HepG2 (cell line): ENCODE data around the gene GUK1. TPM values are rescaled to one million over a fixed set of nuclear protein-coding genes. Genes with fewer than 3 reads are reported as not detected.

ENCODE experiments used
- ADNP ChIP-seq: sonication (generic); formaldehyde crosslinking; IDR thresholded peaks from 2 replicates; pipeline ENCODE4 v1.4.0; 2020; ENCODE audit warnings: missing genetic modification reagents
- ARID4A ChIP-seq: sonication (generic); formaldehyde crosslinking; IDR thresholded peaks from 2 replicates; pipeline ENCODE4 v1.5.0; 2020; ENCODE audit warnings: mild to moderate bottlenecking, missing genetic modification reagents, borderline replicate concordance
- CREB1 ChIP-seq, 2 experiments: fragments of 450-650 bp in 1 of 2; IDR thresholded peaks; 2 replicates each; pipeline ENCODE4 v1.6.1; 2016 to 2017; ENCODE audit warnings: control low read depth in 1 of 2, mild to moderate bottlenecking in 1 of 2, missing compliant biosample characterization in 1 of 2, missing genetic modification characterization in 1 of 2
- CREB3 ChIP-seq: sonication (generic); formaldehyde crosslinking; IDR thresholded peaks from 2 replicates; pipeline ENCODE4 v1.5.0; 2020; ENCODE audit warnings: missing genetic modification reagents
- FLYWCH1 ChIP-seq: sonication (generic); formaldehyde crosslinking; IDR thresholded peaks from 2 replicates; pipeline ENCODE4 v1.8.1; 2023; ENCODE audit warnings: mild to moderate bottlenecking, missing genetic modification reagents
- GABPB1 ChIP-seq: IDR thresholded peaks from 2 replicates; pipeline ENCODE4 v1.6.1; 2016; ENCODE audit warnings: mild to moderate bottlenecking, missing genetic modification reagents, moderate library complexity, missing compliant biosample characterization
- MAFK ChIP-seq, 2 experiments: IDR thresholded peaks in 1 of 2; conservative IDR thresholded peaks in 1 of 2; 2 replicates each; pipeline ENCODE4 v1.6.1; 2011; ENCODE audit warnings: improper control_type of control experiment in 2 of 2, low read length in 2 of 2
- RBM22 ChIP-seq: fragments of 200-400 bp; formaldehyde crosslinking; optimal IDR thresholded peaks from 2 replicates; pipeline ENCODE3; 2017; ENCODE audit warnings: mild to moderate bottlenecking, low read length, moderate library complexity
- SKI ChIP-seq: fragments of 450-650 bp; IDR thresholded peaks from one replicate; pipeline ENCODE4 v1.6.1; 2018; ENCODE audit warnings: mild to moderate bottlenecking; ENCODE audit not compliant: partially characterized antibody
- SKIL ChIP-seq: sonication (generic); formaldehyde crosslinking; IDR thresholded peaks from 2 replicates; pipeline ENCODE4 v1.8.0; 2022; ENCODE audit warnings: missing genetic modification reagents, mild to moderate bottlenecking, moderate library complexity, borderline replicate concordance
- SPEN ChIP-seq: sonication (generic); formaldehyde crosslinking; IDR thresholded peaks from 2 replicates; pipeline ENCODE4 v1.5.1; 2020; ENCODE audit warnings: low read depth, mild to moderate bottlenecking, missing genetic modification reagents
- ZBTB37 ChIP-seq: sonication (generic); formaldehyde crosslinking; IDR thresholded peaks from 2 replicates; pipeline ENCODE4 v1.4.0; 2020; ENCODE audit warnings: mild to moderate bottlenecking, missing genetic modification reagents
- ZMYM2 ChIP-seq: sonication (generic); formaldehyde crosslinking; IDR thresholded peaks from 2 replicates; pipeline ENCODE4 v1.8.0; 2022; ENCODE audit warnings: mild to moderate bottlenecking, missing genetic modification reagents
- ZNF232 ChIP-seq: sonication (generic); formaldehyde crosslinking; IDR thresholded peaks from 2 replicates; pipeline ENCODE4 v1.4.0; 2020; ENCODE audit warnings: missing genetic modification reagents, borderline replicate concordance
- ZNF24 ChIP-seq: fragments of 450-650 bp; IDR thresholded peaks from 2 replicates; pipeline ENCODE4 v1.6.1; 2017; ENCODE audit warnings: antibody characterized with exemption, mild to moderate bottlenecking
- ZNF3 ChIP-seq: IDR thresholded peaks from 2 replicates; pipeline ENCODE4 v1.7.0; 2017; ENCODE audit warnings: inconsistent platforms
- ZNF460 ChIP-seq: sonication (generic); formaldehyde crosslinking; IDR thresholded peaks from 2 replicates; pipeline ENCODE4 v1.5.1; 2020; ENCODE audit warnings: missing genetic modification reagents, mild to moderate bottlenecking, borderline replicate concordance
- ZNF615 ChIP-seq: sonication (generic); formaldehyde crosslinking; IDR thresholded peaks from 2 replicates; pipeline ENCODE4 v1.5.0; 2020; ENCODE audit warnings: mild to moderate bottlenecking, missing genetic modification reagents, borderline replicate concordance
- ZNF766 ChIP-seq: sonication (generic); formaldehyde crosslinking; IDR thresholded peaks from 2 replicates; pipeline ENCODE4 v1.5.0; 2020; ENCODE audit warnings: missing genetic modification reagents, borderline replicate concordance
- ZSCAN20 ChIP-seq: sonication (generic); formaldehyde crosslinking; IDR thresholded peaks from 2 replicates; pipeline ENCODE4 v1.4.0; 2020; ENCODE audit warnings: missing genetic modification reagents, mild to moderate bottlenecking, borderline replicate concordance
- ZSCAN9 ChIP-seq: IDR thresholded peaks from 2 replicates; pipeline ENCODE4 v1.6.1; 2016; ENCODE audit warnings: borderline replicate concordance
- polyA plus RNA-seq, 8 experiments: library from polyadenylated mRNA; depleted of rRNA in 3 of 8; stranded (reverse) in 7 of 8; unstranded in 1 of 8; fragments of >200 nt; fragmentation: Illumina TruSeq in 4 of 8; extraction: Trizol in 4 of 8; gene quantifications; 2 replicates each; pipeline versions ENCODE4 v1.2.1 to v1.2.3, GENCODE V29; 2011 to 2016; ENCODE audit warnings: low read depth in 4 of 8, missing spikeins in 1 of 8, mixed read lengths in 1 of 8; ENCODE audit not compliant: insufficient read depth in 1 of 8
- total RNA-seq, 5 experiments: library from RNA; depleted of rRNA; stranded (reverse); fragments of >200 nt; fragmentation: Illumina TruSeq; extraction: Trizol; gene quantifications; 2 replicates each; pipeline ENCODE4 v1.2.3, GENCODE V29; 2016; ENCODE audit warnings: low read depth in 1 of 5

The GUK1 gene
- total and polyA plus RNA-seq, 2 of the 13 experiments (the other 11 are each of a cell fraction or from before 2014, with no cell fraction given) = 116 to 154 TPM

- TF ChIP-seq ARID4A = no peak
- TF ChIP-seq ZSCAN9 (CRISPR knock-in tag) = 0 out of 2 replicates have a peak, but pooled peaks have one; percentile 12
- TF ChIP-seq ZNF232 = 0 out of 2 replicates have a peak, but pooled peaks have one; percentile 33
- TF ChIP-seq ZNF24 = no peak
- TF ChIP-seq ZBTB37 (CRISPR knock-in tag) = no peak
- TF ChIP-seq ADNP (CRISPR knock-in tag) = no peak
- TF ChIP-seq SKI = no peak
- no peak; the same call in 1 of the 2 replicates for TF ChIP-seq ZSCAN20
- peak; percentile 80; the same call in 1 of the 2 replicates for TF ChIP-seq GABPB1 (CRISPR knock-in tag)
- peak; percentile 62; the same call in 1 of the 2 replicates for TF ChIP-seq ZNF766 (CRISPR knock-in tag)
- TF ChIP-seq SPEN (CRISPR knock-in tag) = peak; percentile 38; the same call in 1 of the 2 replicates
- no peak for TF ChIP-seq ZNF460
- 0 out of 2 replicates have a peak, but pooled peaks have one; percentile 45 for TF ChIP-seq SKIL (CRISPR knock-in tag)
- no peak for TF ChIP-seq ZNF615 (CRISPR knock-in tag)
- no peak for TF ChIP-seq FLYWCH1 (CRISPR knock-in tag)
- TF ChIP-seq CREB1 (IDR thresholded peaks at IDR 0.05) = no peak
- no peak for TF ChIP-seq CREB1 (CRISPR knock-in tag; IDR thresholded peaks at IDR 0.05)
- no peak for TF ChIP-seq ZNF3 (CRISPR knock-in tag)
- no peak for TF ChIP-seq RBM22
- no peak for TF ChIP-seq MAFK (conservative IDR thresholded peaks at IDR 0.05 in 1 of 2, IDR thresholded peaks at IDR 0.05 in 1 of 2; ENCODE audit: low read length in 2 of 2)
- TF ChIP-seq CREB3 (CRISPR knock-in tag) = 0 out of 2 replicates have a peak, but pooled peaks have one; percentile 42
- no peak for TF ChIP-seq ZMYM2 (CRISPR knock-in tag)
These were observed 9.5 kb downstream of the GUK1 start, which contains the start of gene GJC2 (continued) for GRCh38 chr1:228149406-228150119.
